LHCN-M2 (cell line): ENCODE measurements around the gene TTC33. TPM values are rescaled to one million over a fixed set of nuclear protein-coding genes. Genes with fewer than 3 reads are reported as not detected.

Experiments
- DNase-seq: peaks from one replicate; pipeline ENCODE4 v3.0.0-alpha.2; 2012; ENCODE audit warnings: low read depth
- total RNA-seq: library from RNA; depleted of rRNA; stranded (reverse); fragments of >200 nt; gene quantifications from 2 replicates; pipeline ENCODE4 v1.2.3, GENCODE V29; 2014

The TTC33 gene
- total RNA-seq, 1 experiment from 2014 or later, result 13.7 TPM

- DNase-seq, result no peak
Measured at GRCh38 chr5:40524677-40525076, 231.1 kb downstream of the TTC33 start.

- DNase-seq, result peak; percentile 43
Measured at GRCh38 chr5:40521925-40522324, 233.8 kb downstream of the TTC33 start.

DNA sequence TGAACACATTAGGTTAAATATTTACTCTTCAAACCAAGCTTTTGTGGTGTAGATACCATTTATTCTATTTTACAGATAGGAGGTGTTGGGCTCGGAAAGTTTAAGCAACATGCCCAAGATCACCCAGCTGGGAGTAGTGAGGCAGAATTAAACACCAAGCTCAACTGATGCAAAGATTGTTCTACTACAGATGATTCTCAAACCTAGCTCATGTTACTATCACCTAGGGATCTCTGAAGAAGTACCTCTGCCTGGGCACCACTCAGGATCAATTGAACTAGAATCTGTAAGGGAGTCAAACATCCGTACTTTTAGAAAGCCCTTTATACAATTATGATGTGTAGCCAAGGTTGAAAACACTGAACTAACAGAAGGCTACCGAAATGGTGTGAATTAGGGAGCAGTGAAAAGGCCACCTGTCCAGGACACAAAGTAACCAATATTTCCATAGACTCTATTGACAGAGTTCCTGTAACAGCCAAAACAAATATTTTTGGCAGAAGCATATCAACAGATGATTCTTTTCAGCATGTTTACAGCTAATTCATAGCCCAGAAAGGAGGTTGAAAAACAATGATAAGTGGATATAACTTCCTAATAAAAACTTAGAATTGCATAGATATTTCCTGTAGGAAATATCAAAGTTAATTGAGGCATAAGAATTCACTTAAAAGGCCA, 234.5 kb downstream of the TTC33 start:
- no peak for DNase-seq

GRCh38 chr5:40518485-40518917, 237.3 kb downstream of the TTC33 start:
- peak; percentile 91 for DNase-seq

GRCh38 chr5:40515476-40515875, 240.3 kb downstream of the TTC33 start:
- no peak for DNase-seq

DNA sequence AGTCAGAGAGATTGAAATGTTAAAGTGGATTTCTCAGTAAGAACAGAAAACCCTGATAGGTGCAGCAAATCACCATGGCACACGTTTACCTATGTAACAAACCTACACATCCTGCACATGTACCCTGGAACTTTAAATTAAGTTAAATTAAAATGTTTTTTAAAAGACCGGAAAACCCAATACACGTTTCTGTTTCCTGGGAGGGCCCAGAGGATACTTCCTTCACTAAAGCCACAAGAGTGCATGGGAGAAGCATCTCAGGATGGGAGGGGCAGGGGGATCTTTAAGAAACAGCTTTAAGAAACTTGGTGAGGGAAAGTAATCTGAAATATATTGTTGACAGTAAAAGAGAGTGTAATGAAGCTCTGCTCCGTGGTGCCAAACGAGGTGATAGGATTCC, 240.8 kb downstream of the TTC33 start:
- no peak for DNase-seq

GRCh38 chr5:40511801-40512200, 244.0 kb downstream of the TTC33 start:
- no peak for DNase-seq

- peak; percentile 36 for DNase-seq
Measured at GRCh38 chr5:40507095-40507494, 248.7 kb downstream of the TTC33 start.

GRCh38 chr5:40505031-40505430, 250.7 kb downstream of the TTC33 start:
- DNase-seq, result peak; percentile 25

DNA sequence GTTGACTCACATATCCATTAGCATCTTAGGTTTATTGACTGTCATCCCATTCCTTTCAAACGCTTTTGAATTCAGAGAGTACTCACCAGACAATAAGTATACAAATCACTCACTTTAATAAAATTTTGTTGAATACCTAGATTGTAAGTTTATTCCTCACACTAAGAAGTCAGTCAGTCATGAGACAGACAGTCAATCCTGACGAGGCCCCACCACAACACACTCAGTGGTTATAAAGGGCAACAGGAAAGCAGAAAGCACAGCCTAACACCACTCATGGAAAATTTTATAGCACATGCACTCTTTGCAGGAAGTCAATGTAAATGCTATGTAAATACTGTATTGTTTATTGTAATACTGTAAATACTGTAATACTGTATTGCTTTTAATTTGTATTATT, 252.3 kb downstream of the TTC33 start:
- DNase-seq, result peak; percentile 17

DNA sequence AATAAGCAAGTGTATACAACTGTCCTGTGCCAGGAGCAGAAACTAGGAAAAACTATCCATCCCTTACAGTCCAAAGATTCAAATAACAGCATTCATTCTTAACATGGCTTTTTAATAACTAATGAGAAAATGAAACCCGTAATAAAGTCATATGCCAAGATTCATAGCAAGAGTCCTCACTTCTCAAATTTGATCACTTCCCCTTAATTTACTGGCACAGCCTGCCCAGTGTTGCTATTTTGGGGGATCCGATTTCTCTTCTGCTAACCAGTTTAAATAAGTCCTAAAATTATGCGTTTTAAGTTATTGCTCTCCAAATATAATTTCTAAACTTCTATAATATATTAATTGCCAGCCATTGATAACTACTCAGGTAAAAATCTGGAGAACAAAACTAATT, 253.0 kb downstream of the TTC33 start:
- no peak for DNase-seq

DNA sequence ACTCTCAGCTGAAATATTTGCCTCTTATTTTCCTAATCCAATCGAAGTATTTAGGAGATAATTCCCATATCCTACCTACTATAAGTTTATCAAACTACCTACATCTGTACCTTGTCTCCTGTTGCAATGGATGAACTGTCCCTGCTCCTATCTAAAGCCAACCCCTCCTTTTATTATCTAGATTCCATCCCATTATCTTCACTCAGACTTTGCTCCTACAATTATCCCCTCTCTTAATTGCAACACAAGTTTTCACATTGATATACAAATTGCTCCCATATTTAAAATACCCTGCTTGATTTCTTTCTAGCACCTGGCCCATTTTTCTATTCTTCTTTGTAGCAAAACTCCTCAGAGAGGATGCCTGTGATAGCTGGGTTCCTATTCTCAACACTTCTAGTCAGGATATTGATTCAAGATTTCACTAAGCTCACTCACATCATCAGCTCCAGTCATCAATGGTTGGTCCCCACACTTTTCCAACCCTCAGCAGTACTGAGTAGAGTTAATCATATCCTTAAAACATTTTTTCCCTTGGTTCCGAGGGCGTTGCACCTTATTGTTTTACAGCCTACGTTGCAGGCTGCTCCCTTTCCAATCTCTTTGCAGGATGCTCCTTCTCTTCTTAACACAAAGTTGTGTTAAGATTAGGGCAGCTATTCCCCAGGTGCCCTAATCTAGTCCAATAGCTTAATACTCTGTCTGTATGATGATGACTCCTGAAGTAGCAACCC, 253.9 kb downstream of the TTC33 start:
- DNase-seq, result no peak

- DNase-seq, result no peak
Measured at GRCh38 chr5:40499518-40500273, 256.1 kb downstream of the TTC33 start.

- DNase-seq, result no peak
Measured at GRCh38 chr5:40499007-40499406, 256.8 kb downstream of the TTC33 start.

DNA sequence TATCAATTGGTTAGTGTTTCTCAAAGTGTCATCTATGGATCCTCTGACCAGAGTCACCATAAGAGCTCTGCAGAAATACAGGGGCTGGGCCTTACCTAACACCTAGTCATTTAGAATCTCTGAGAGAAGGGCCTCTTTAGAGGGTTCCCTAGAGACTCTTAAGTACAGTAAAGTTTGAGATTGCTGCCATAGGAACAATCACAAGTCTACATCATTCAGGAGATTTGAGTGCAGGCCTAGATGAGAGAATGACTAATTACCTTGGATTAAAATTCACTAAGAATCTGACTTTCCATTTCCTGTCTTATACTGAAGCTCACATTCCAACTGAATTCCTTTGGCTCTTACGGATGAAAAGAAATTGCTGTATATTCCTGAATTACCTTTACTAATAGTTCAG, 258.2 kb downstream of the TTC33 start:
- peak; percentile 67 for DNase-seq

DNA sequence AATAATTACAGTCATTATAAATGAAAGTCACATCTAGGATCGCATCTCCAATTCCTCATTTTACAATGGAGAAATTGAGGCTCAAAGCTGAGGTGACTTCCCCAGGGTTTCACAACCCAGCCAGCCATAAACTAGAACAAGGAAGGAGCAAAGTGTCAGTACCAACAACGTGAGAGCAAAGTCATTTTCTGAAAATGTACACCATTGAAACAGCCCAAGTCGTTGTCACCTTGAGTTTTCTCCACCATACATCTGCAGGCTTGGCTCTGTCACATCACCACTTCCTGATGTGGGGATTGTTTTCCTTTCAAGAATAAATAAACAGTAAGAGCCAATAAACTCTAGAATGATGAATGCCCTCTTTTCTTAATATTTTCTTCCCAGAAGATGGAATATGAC, 260.5 kb downstream of the TTC33 start:
- DNase-seq, result no peak

- DNase-seq, result no peak
Measured at GRCh38 chr5:40494631-40495236, 261.0 kb downstream of the TTC33 start.

- no peak for DNase-seq
Measured at GRCh38 chr5:40492056-40492455, 263.7 kb downstream of the TTC33 start.

DNA sequence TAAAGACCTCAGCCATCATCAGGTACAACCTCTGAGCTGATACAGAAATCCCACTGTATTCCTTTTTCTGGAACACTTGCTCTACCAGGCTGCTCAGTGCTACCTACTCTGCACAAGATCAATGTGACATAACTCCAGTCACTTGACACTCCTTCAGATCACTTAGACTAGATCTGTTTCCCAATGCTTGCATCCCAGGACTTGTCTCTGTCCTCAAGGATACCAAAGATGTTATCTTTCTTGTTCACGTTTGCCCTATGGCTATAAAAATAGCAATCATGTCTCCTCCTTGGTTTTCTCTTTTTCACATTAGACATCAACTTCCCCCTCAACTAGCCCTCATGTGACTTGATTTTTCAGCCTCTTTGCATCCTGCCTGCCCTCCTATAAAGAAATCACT, 264.1 kb downstream of the TTC33 start:
- no peak for DNase-seq

DNA sequence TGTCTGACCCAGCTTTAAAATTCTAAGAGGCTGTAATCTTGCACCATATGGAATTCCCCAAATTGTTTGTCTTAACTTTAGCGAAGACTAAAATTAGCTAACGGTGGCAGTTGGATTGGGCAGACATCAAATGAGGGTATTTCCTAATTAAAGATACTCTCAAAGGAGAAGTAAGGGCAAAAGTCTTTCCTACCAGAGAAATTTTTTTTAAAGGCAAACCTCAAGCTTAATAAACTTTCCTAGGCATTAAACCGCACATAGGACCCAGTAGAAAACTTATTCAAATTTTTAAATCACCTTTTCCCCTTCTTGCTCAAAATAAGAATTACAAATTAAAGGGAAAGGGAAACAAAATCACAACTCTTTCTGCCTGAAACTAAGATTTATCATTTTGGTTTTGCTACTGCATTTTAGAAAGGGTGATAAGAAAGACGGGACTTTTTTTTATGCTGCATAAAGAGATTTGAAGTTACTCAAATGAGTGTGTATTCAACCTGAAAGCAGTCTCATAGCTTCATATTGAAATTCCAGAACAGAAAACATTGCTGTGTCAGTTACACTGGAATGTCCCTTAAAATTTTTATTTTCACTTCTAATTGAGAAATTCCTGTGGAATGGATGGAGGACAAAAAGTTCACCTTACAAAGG, 265.2 kb downstream of the TTC33 start:
- DNase-seq, result no peak

- no peak for DNase-seq
Measured at GRCh38 chr5:40489421-40489820, 266.3 kb downstream of the TTC33 start.
